ENCODE data around the gene EPB42. TPM values are rescaled to one million over a fixed set of nuclear protein-coding genes. Genes with fewer than 3 reads are reported as not detected.

The EPB42 gene
- total RNA-seq, 2 donors from 2014 or later: 1.1 TPM

DNA sequence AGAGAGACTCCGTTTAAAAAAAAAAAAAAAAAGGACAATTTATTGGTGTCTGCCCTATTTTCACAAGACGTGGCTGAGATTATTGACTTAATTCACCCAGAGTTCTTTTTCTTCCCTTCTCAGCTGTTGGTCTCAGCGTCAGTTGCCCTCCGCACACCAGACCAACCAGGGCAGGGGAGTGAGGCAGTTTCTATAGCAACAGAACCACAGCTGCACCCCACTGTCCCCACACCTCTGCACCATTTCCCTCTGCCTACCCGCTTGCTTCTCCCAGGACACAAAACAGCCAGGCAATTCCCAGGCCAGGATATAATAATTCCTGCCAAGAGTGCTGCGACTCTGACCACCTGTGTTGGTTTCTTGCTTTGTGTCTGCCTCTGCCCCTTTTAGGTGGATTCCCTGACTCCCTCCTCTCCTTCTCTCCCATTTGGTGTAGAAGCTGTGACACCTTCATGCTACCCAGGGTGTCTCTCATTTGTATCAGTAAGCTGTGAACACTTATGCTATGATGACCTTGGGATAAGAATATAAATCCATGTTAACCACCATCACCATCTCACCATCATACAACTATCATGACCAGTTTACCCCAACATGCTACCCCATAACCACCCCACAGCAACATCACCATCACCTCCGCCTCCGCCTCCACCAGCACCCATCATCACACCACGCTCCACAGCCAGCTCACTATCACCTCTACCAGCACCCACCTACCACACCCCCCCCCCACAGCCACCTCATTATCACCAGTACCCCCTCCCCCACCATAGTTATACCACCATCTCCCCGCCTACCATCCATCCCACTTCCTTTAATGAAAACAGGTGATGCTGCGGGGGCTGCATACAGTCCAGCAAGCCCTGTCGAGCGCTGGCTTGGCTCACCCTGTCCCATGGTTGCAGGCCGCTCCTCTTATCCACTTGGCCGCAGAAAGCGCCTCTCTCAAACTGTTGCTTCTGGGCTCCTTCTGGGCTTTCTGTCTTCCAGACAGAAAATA is 589 bp downstream of the EPB42 start:
- H3K36me3 ChIP-seq: no peaks in the 10 kb centered on the region
- H3K27ac ChIP-seq: no peak overlapping the region
- no peaks in the 10 kb centered on the region for H3K4me1 ChIP-seq
- DNase-seq (ENCODE audit: low spot score): no peak
- H3K27me3 ChIP-seq: no peaks in the 10 kb centered on the region
- TF ChIP-seq, protein P1, sequence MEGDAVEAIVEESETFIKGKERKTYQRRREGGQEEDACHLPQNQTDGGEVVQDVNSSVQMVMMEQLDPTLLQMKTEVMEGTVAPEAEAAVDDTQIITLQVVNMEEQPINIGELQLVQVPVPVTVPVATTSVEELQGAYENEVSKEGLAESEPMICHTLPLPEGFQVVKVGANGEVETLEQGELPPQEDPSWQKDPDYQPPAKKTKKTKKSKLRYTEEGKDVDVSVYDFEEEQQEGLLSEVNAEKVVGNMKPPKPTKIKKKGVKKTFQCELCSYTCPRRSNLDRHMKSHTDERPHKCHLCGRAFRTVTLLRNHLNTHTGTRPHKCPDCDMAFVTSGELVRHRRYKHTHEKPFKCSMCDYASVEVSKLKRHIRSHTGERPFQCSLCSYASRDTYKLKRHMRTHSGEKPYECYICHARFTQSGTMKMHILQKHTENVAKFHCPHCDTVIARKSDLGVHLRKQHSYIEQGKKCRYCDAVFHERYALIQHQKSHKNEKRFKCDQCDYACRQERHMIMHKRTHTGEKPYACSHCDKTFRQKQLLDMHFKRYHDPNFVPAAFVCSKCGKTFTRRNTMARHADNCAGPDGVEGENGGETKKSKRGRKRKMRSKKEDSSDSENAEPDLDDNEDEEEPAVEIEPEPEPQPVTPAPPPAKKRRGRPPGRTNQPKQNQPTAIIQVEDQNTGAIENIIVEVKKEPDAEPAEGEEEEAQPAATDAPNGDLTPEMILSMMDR (IDR thresholded peaks at IDR 0.05): no peak
- H3K4me3 ChIP-seq: no peak overlapping the region
- H3K9me3 ChIP-seq: no peaks in the 10 kb centered on the region

DNA sequence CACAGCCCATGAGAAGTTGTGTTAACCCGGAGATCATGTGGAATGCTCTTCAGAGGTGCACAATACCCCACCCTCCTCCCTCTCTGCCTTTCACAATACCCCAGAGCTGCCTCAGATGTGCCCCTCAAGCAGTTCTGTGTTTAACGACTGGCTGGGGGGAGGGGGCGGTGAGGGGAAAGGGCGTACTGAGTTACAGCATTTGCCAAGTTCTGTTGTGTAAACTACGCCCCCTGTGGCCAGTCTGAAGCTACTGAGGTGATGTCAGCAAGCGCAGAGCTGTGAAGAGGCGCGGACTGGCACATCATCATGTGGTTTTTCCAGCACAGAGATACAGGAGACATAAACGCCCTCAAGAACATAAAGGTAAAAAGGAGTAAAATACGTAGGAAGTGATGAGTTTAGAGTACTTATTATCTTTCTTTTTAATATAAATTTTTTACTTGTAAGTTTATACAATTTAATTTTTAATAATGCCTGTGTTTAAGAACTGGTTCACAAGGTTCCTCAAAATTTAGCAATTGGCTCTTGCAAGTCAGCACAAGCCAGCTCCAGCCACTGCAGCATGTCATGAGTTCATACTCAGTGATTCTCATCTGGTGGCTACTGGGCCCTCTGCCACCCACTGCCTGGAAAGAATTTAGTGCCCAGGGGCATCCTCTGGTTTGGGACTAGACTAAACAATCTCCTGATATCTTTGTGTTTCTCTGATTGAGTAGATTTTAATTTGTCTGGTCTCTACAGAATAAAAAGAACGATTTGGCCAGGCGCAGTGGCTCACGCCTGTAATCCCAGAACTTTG is 1.7 kb downstream of the EPB42 start:
- no peak overlapping the region for H3K27ac ChIP-seq
- H3K36me3 ChIP-seq: no peaks in the 10 kb centered on the region
- TF ChIP-seq, protein P1 (IDR thresholded peaks at IDR 0.05): no peak
- no peak overlapping the region for H3K4me3 ChIP-seq
- no peaks in the 10 kb centered on the region for H3K27me3 ChIP-seq
- DNase-seq (ENCODE audit: low spot score): no peak
- no peaks in the 10 kb centered on the region for H3K9me3 ChIP-seq
- peaks cover 0 to 8% of the 10 kb centered on the region in 2 donors for H3K4me1 ChIP-seq

DNA sequence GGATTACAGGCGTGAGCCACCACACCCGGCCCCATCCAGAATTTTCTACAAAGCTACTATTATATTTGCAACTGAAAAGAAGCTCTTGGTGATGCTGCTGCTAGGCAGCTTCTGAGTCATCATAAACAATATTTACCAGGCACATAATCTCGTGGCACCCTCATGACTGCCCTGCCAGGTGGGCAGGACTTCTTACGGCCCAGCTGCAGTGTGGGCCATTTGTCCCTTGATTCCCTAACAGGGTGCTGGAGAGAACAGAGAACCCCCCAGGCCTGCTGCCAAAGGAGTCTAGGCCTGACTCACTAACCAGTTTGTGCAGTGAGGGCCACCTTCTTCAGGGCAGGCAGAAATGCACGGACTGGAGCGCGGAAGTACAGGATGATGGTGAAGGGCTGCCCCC is 4.9 kb downstream of the EPB42 start:
- Histone ChIP-seq H3K27me3 (no peaks in the 10 kb centered on the region), H3K4me3 (no peak overlapping the region), H3K9me3 (no peaks in the 10 kb centered on the region), H3K4me1 (peaks cover 0 to 8% of the 10 kb centered on the region in 2 donors), H3K36me3 (no peaks in the 10 kb centered on the region), H3K27ac (no peak overlapping the region)
- DNase-seq (ENCODE audit: low spot score): no peak
- TF ChIP-seq, protein P1 (IDR thresholded peaks at IDR 0.05): no peak

DNA sequence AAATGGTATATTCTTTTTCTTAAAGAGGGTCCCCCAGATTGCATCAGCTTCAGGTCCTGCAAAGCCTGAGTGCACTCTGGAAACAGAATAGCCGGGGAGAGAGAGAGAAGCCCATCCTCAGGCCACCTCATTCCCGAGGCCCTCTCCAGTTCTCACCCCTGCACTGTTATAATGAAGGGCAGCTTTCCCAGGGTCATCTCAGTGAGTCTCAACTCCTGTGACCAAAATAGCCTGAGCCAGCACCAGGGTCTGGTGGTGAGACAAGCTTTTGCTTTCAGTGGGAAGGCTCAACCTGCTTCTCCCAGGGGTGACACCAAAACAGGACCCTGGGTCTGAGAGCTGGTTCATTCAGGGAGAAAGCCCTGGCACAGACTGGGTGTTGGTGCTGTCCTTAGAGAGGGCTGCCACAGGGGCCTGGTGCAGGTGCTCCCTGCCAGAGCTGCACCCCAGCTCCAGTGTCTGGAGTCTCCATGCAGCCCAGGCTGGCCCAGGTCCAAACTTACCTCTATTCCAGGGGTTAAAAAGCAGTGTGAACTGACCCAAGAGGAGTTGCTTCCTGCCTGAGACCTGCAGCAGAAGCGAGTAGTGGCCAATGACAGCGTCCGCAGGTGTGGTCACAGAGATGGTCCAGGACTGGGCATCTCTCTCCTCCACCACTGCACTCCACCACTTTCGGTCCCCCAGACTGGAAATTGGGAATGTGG is 6.1 kb downstream of the EPB42 start:
- Histone ChIP-seq H3K4me3 (no peak overlapping the region), H3K27ac (no peak overlapping the region), H3K27me3 (no peaks in the 10 kb centered on the region), H3K9me3 (no peaks in the 10 kb centered on the region), H3K4me1 (peaks cover 0 to 8% of the 10 kb centered on the region in 2 donors), H3K36me3 (no peaks in the 10 kb centered on the region)
- TF ChIP-seq, protein P1 (IDR thresholded peaks at IDR 0.05): no peak
- no peak for DNase-seq (ENCODE audit: low spot score)

DNA sequence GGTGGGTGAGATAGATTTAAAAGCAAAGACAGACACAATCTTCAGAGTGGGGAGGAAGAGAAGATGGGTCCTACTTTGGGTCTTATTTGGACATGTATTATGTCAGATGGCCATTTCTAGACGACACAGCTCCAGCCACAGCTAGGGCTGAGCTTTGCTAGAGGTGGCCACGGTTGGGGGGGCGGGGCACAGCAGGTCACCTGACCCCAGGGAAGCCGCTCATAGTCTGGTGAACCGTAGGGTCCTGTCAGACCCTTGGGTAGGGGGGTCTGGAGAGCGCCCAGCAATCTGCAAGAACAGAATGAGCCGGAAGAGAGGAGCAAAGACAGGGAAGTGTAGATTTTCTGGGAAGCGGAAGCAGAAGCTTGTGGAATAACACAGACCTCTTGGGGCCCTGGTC is 6.6 kb downstream of the EPB42 start:
- Histone ChIP-seq H3K27ac (no peak overlapping the region), H3K36me3 (no peaks in the 10 kb centered on the region), H3K27me3 (no peaks in the 10 kb centered on the region), H3K4me3 (no peak overlapping the region), H3K9me3 (no peaks in the 10 kb centered on the region), H3K4me1 (peaks cover 0 to 8% of the 10 kb centered on the region in 2 donors)
- TF ChIP-seq, protein P1 (IDR thresholded peaks at IDR 0.05): no peak
- no peak for DNase-seq (ENCODE audit: low spot score)

Data from right atrium auricular region (tissue), 2 donors.